HG02938 (cell line): ENCODE measurements around the gene PSAPL1.

Experiments used
- ATAC-seq: cut with Tn5 transposase; IDR thresholded peaks from one replicate; pipeline ENCODE4 v1.9.1; 2021; ENCODE audit warnings: mild to moderate bottlenecking, moderate library complexity; ENCODE audit not compliant: unreplicated experiment

PSAPL1 gene

DNA sequence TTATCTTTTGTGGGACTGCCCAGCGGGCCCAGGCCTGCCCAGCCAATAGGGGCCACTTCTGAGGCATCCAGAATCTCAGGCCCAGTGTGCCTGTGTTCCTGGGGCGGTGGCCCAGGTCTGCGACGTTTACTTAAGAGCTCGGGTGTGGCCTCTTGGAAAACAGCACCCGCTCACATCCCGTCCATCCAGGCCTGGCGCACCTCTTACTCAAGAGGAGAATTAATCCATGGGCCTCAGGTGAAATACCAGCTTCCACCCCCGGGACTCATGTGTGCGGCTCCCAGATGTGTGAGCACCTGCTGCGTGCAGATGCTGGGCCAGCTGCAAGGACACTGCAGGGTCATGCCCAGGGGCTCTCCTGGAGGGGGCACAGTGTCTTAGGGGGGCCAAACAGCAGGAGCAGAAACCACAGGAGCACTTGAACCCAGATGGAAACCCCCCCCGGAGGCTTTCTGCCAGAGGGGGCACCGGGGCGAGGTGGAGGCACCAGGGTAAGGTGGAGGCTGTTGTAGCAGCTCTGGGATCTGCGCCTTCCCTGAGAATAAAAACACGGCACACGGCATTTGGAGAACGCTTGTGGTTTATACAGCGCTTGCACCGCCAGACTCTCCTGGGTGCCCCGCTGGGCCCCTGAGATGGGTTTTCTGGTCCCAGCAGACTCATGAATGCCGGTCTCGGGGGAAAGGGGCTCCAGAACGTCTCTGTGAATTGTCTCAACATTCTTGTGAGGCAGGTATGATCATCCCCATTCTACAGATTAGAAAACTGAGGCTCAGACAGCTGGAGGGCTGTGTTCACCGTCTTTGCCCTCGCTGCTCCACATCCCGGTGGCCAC lies 2.8 kb downstream of the PSAPL1 start:
- no peak for ATAC-seq

DNA sequence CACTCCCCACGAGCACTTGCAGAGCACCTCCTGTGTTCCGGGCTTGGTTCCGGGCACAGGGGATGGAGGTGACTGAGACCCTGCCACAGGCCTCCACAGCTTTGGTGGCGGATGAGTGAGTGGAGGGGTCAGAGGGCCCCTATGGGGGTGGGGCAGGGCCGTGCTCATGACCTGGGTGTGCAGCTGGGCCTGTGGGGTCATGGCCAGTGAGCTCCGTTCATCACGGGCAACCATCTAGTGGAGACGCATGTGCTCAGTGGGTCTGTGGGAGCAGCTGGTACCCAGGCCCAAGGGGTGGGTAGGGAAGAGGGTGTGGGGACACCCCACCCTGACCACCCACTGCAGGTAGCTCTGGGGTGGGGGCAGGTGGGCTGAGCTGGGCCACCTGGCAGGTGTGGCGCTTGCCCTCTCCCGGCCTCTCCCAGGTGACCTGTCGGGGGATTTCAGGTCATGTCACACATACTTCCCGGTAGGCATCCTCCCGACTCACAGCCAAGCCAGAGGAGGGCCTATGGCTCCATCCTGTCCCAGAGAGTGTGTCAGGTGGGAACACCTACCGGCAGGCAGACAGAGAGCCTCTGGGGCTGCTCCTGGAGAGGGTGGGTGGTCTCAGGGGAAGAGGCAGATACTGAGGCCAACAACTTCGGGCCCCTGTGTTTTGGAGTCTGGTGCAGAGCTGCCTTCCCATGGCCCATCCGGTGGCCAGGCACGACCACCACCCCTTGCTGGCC lies 3.6 kb downstream of the PSAPL1 start:
- ATAC-seq: no peak

DNA sequence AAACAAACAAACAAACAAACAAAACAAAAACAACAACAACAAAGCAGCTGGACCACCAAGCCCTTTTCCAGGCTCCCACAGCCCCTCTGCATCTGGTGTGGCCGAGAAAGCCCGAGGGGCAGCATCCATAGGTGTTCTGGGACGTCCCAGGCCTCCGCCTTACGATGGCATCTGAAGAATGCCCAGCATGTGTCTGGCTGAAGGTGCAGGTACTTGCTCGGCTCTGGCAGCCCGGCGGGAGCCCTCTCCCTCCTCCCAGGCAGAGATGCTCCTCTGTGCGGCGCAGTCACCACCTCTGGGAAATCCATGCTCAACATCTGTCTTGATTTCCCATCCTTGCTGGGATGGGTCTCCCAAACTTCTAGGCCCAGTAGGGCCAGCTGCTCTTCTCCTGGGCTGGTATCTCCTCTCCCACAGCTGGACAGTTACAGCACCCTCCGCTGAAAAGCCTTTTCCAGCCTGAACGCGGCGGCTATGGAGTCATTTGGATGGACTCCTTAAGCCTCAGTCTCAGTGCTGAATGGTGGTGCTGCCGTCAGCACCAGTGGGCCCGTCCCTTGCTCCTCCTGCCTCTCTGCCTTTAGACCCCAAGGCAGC lies 4.3 kb downstream of the PSAPL1 start:
- no peak for ATAC-seq

DNA sequence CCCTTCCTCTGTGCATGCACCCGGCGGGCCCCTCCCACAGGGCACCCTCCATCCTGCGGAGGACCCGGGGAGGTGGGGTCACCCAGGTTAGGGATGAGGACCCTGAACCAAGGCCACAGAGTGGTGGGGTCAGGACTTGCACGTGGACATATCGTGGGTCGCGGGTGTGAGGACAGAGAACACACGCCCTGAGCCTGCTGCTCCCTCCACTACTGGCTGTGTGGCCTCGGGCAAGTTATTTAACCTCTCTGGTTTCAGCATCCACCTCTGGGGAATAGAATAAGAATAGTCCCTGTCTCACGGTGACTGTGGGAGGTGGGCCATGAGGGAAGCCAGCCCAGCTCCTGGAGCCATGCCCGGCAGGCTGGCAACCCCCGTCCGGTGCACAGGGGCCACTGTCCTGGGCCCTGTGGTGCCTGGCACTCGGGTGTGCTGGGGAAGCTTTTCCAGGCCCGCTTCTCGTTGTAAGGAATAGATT lies 5.1 kb downstream of the PSAPL1 start:
- no peak for ATAC-seq

DNA sequence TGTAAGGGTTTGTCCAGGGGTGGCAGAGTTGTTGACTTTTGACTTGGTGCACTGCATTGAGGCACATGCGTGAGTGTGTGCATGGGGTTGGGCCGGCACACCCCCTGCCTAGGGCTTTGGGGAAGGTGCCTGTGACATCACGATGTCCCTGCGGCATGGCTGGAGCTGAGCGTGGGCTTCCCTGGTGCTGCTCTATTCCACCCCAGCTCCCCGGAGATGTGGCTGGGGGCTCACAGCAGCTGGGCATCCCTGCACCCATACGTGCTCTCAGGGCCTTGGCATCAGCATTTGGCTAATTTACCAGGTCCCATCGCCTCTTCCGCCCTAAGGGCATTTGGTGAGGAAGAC lies 5.7 kb downstream of the PSAPL1 start:
- no peak for ATAC-seq

DNA sequence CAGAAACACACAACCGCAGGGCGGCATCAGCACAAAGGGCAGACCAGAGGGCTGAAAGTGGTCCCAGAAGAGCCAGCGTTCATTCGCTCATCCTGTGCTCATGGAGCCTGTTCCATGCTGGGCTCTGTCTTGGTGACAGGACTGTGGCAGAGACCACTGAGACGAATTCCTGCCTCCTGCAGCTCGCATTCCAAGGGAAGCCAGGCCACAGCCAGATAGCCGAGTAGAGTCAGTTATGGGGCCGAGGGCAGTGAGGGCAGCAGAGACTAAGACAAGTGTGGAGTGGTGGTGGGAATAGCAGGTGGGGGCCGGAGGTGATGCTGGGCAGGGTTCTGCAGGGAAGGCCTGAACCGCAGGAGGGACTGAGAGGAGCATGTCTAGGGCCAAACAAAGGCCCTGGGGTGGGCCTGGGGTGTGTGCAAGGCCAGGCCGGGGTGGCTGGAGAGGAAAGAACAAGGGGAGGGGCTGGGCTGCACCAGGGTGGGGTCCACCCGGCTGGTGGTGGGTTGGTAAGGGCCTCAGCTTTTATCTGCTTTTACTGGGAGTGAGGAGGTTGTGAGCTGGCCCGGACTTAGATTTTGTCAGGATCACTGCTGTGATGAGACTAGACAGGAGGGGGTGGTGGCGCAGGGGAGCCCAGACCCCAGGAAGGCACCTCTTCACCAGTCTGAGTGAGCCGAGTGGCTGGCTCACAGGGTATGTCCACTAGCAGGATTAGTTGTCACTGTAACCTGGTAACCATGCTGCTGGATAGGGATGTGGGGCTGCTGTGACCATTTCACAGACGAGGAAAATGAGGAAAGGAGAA lies 6.3 kb downstream of the PSAPL1 start:
- no peak for ATAC-seq

DNA sequence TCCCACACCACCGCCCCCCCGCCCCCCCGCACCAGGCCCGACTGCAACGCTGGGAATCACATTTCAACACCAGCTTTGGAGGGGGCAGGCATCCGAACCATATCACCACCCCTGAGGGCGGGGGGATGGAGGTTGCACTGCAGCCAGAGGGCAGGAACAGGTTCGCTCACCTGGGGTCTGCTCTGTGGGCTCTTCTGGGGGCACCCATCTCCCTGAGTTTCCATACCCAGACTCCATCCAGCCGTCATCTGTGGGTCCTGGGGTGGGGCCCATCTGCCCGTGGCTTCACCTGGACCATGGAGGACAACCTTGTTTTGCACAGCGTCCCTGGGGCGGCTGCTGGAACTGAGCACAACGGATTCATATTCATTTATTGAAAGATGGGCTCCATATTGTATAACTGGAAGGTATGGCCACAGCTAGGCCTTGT lies 6.9 kb downstream of the PSAPL1 start:
- ATAC-seq: no peak

DNA sequence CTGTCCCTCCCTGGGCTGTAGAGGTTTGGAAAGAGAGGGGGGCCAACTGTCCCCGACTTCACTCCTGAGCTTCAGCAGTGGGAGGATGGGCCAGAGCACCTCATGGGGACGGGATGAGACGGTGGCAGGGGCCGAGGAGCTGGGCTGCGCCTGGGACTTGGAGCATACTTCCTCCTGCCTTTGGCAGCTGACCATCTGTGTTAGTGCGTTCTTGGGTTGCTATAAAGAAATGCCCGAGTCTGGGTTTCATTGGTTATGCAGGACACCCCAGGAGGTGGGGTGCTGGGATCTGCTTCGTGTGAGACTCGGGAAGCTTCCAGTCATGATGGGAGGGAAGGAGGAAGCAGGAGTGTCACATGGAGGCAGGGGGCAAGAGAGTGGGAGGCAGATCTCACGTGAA lies 7.4 kb downstream of the PSAPL1 start:
- ATAC-seq: no peak

DNA sequence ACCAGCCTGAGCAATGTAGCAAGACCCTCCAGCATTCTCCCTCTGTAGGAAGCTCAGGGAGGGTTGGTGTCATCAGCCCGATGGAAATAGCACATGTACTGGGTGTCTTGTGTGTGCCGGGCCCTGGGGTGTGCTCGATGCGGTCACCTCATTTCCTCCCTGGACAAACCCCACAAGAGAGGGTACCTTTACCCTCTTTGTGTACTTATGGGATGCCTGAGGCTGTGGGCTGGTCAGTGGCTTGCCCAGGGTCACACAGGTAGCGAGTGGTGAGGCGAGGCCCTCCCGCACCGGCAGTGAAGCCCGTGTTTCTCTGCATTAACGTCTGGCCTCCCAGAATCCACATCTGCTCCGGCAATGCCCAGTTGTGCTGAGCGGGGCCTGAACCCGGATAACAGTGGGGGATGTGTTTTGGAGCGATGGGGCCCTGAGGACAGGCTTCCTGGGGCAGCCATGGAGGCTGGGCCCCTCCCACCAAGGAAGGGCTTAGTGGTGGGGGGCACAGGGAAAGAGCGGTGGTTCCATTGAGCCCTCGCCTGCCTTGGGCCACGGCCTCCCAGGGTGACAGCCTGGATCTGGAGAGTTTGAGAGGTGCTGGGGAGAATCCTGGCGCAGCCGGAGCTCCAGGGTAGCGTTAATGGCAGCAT lies 8.1 kb downstream of the PSAPL1 start:
- no peak for ATAC-seq

DNA sequence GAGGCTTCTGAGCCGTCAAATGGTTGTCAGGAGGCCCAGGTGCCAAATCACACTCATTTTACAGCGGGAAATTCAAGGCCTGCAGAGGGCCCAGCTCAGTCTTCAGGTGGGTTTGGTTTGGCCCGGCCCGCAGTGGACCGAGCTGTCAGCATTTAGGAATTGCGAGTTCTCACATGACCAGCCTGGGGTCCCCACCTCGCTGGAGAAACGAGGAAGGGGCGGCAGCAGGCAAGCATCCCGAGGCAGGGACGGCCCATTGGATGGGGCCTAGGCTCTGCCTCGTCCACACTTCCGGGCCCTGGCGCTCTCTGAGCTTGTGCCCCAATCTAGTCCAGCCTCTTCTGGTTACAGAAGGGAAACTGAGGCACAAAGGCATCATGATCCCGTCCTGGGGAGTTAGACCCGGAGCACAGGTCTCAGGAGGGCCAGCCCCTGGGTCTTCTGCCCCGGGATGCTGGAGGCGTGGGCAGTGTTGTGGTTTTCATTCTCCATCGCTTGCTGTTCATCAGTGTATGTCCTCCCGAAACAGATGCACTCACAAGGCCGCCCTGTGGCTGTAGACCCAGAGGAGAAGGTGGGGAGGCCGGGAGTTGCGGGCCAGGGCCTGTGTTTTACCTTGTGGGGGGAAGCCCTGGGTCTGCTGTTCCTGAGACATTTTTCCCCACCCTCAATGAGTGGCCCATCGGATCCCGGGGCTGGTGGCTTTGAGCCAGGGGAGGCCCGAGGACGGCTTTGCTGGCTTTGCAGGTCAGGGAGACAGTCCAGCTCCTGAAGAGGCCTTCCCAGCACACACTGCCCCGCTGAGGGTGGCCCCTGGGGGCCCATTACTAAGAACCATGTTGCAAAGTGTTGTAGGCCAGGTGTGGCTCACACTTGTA lies 8.9 kb downstream of the PSAPL1 start:
- no peak for ATAC-seq

DNA sequence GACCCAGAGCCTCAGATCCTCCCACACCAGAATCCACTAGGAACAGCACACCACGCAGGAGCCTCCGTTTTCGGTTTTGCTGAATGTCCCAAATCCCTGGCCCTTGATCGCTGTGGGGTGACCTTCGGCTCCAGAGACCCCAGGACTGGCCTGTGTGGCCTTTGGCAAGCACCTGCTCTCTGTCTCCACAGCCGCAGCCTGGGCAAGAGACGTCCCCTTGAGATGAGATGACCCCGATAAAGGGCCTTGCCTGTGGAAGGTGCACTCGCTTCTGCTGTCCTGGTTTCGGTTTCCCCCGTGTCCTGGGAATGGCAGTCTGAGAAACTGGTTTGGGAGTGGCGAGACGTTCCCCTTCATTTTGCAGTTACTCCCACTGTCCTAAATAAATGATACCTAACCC lies 9.6 kb downstream of the PSAPL1 start:
- no peak for ATAC-seq

DNA sequence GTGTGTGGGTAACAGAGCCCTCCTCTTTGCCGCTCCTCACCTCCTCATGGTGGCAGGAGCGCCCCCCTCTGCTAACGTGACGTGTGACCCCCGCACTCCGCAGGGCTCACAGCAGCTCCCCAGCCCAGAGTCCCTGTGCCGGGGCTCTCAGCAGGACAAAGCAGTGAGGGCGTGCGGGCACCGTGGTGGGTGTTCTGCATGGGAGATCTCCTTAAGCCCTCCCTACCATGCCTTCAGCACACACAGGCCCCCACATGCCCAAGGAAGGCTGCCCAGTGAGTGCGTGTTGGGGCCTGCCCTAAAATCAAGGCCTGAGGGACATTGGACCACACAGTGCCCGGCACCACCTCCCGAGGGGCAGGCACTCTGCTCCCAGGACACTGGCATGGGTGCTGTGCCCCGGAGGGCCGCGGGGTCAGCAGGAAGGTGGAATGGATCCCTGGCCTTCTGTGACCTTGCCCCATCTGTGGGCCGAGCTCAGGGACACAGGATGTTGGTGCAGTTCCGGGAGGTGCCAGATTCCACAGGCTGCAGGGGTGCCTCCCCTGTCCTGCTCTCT lies 10.1 kb downstream of the PSAPL1 start:
- no peak for ATAC-seq

DNA sequence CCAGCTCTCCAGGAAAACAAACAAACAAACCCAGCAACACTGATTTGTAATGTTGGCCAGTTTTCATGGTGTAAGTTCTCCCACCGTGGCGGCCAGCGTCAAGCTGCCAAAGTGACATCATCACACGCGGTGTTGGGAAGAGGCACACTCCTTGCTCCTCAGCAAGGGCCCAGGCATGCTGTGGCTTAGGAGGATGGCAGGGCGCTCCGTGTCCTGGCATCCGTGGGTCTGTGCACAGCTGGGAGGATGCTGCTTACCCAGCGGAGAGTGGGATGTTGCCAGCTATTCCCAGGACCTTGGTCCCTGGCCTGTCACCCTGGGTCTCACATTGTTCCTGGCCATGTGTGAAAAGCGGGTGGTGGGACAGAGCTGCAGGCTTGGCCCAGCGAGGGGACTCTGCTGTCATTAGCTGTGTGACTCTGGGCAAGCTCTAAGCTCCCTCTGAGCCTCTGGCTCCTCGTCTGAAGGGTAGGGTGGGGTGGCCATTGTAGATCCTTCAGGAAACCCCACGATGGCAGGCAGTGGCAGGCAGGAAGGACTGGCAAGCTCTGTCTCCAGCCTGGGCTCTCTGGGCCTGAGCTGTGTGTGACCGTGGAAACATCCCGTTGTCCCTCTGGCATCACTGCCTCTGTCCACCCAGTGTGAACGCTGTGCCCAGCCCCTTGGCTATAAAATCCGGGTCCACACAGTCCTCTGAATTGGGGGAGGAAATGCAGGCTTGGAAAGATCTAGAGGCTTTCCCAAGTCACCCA lies 10.8 kb downstream of the PSAPL1 start:
- ATAC-seq: no peak

DNA sequence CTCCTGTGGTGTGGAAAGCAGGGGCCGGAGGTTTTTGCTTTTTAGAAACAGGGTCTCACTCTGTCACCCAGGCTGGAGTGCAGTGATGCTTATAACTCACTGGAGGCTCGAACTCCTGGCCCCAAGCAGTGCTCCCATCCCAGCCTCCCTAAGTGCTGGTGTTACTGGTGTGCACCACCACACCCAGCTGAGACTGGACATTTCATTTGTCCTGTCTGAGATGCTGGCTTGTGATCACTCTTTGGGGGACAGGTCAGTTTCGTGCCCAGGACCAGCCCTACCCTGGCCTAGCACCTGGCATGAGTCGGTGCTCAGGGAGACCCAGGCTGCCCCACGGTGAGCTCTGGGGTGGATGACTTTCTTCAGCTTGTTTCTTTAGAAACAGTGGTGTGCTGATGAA lies 11.3 kb downstream of the PSAPL1 start:
- ATAC-seq: no peak

DNA sequence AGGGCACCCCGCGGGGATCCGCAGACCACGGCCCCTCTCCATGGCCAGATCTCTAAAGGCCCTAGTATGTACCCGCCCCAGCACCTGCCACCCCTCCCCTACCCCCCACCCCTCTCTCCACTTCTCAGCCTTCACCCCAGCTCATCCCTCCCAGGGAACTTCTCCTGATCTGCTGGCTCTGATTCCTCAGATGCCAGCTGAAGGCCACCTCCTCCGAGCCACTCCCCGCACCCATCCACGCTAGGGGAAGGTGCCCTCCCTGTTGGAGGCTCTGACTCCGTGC lies 11.9 kb downstream of the PSAPL1 start:
- no peak for ATAC-seq

DNA sequence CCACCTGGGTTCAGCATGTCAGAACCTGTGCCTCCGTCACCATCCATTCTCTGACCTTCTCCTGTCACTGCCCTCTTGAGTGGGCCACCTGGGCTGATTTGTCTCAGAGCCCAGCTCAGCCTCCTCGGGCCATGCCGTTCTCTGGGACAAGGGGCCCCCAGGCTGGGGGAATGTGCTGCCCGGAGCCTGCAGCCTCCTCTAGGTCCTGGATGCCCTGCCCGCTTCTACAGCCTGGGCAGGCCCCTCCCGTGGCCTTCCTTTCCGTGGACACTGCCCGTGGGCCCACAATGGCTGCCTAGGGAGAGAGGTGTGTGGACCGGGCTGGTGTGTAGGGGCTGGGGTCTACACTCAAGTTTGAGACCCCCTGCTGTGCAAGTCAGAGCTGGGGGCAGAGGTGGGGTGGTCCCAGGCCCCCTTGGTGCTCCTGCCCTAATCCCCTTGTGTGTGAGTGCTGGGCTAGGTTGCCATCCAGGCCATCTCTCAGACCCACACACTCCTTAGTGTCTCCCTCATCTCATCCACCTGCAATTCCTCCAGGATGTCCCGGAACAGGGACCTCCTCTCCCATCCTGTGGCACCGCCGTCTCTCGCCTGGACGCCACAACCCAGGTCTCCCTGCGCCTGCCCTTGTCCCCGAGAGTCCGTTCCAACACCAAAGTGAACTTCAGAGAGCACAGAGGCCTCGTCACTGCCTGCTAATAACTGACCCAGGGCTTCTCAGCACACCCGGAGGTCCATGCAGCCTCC lies 12.4 kb downstream of the PSAPL1 start:
- ATAC-seq: no peak

DNA sequence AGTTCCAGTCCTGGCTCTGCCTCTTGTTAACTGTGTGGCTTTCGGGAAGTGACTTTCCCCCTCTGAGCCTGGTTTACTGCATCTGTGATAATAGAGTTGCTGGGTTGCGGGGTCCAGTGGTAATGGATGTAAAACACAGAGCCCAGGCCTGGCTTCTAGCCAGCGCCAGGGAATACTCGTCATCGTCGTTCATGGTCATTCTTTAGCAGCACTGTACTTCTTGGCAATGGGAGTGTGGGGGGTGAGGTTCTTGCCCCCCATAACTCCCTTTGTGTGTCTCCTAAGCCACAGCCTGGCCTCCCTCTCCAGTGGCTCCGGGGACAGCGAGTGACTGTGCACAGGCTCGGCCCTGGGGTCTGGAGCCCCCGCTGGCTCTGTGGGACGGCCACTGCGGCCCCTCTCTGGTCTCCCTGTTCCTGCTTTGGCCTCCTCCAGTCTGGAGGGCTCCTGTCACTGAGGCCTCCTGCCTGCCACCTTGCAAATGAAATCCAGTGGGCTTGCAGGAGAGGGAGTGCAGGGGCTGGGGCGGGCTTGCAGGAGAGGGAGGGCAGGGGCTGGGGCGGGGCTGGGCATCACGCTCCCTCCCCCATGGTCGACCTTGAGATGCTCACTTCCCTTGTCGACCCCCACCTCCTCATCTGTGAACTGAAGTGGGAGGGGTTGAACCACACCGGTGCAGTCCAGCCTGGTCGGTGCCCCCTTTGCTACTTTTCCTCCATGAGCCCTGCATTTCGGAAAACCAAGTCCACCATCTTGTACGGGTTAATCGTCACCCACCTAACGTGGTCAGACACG lies 13.2 kb downstream of the PSAPL1 start:
- ATAC-seq: no peak
